IPS-15b (cell line): ENCODE results near the gene ZNF467.

Experiments used
- H3K27me3 ChIP-seq: one replicate; pipeline ENCODE4 v1.6.1; 2013; ENCODE audit warnings: low read length; ENCODE audit not compliant: control insufficient read depth, insufficient read depth
- H3K36me3 ChIP-seq: one replicate; pipeline ENCODE4 v1.6.1; 2013; ENCODE audit warnings: low read length; ENCODE audit not compliant: control insufficient read depth, insufficient read depth
- H3K4me1 ChIP-seq: one replicate; pipeline ENCODE4 v1.6.1; 2013; ENCODE audit warnings: mild to moderate bottlenecking, low read length; ENCODE audit not compliant: control insufficient read depth, insufficient read depth
- H3K4me3 ChIP-seq: one replicate; pipeline ENCODE4 v1.5.1; 2013; ENCODE audit warnings: low read depth, low read length
- H3K9ac ChIP-seq: one replicate; pipeline ENCODE4 v1.6.1; 2013; ENCODE audit warnings: low read depth, mild to moderate bottlenecking, low read length
- H3K9me3 ChIP-seq: one replicate; pipeline ENCODE4 v1.6.1; 2013; ENCODE audit warnings: mild to moderate bottlenecking, low read length; ENCODE audit not compliant: control insufficient read depth, insufficient read depth

Gene ZNF467, protein sequence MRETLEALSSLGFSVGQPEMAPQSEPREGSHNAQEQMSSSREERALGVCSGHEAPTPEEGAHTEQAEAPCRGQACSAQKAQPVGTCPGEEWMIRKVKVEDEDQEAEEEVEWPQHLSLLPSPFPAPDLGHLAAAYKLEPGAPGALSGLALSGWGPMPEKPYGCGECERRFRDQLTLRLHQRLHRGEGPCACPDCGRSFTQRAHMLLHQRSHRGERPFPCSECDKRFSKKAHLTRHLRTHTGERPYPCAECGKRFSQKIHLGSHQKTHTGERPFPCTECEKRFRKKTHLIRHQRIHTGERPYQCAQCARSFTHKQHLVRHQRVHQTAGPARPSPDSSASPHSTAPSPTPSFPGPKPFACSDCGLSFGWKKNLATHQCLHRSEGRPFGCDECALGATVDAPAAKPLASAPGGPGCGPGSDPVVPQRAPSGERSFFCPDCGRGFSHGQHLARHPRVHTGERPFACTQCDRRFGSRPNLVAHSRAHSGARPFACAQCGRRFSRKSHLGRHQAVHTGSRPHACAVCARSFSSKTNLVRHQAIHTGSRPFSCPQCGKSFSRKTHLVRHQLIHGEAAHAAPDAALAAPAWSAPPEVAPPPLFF

DNA sequence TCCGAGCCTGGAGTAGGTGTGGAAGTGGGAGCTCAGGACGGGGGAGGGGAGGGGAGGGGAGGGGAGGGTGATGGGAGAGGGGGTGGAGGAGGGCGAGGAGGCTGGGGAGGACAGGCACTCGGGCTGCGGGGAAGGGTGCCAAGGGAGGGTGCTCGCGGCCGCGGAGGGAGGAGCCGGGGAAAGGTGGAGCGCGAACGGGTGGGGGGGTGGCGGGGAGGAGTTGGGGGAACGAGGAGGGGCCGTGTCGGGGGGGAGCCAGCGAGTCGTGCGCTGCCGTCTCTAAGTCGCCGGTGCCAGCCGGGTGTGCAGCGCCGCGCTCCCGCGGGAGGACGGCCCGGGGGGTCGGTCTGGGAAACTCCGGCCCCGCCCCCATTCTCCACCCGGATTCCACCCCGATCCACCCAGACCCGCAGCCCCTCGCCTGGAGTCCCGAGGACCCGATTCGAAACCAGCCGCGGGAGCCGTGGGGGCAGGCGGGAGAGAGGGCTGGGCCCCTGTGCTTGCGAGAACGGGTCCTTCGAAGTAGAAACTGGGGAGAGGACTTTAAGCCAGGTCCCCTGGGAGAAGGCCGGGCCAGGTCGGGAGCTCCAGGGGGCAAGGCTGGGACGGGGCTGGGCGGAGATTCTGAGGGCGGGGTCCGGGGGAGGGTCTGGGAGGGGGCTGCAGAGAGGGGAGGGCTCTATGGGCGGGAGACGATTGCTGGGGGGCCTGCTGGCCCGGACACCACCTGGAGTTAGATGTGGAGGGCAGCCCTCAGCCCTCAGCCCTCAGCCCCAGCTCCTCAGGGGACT is at the start of gene ZNF467:
Gene ZNF467, minus strand, starts transcription at position 143 of the 791 bp plus-strand sequence. CDS start 2,556 bp downstream, outside the sequence.
- Histone ChIP-seq H3K4me3 (peak within 1 kb of the TSS; percentile 53), H3K9ac (no peak within 1 kb of the TSS), H3K27me3 (peaks cover 55% of the 10 kb centered on the region), H3K36me3 (no peaks in the 10 kb centered on the region), H3K4me1 (peaks cover 2% of the 10 kb centered on the region), H3K9me3 (no peaks in the 10 kb centered on the region)

DNA sequence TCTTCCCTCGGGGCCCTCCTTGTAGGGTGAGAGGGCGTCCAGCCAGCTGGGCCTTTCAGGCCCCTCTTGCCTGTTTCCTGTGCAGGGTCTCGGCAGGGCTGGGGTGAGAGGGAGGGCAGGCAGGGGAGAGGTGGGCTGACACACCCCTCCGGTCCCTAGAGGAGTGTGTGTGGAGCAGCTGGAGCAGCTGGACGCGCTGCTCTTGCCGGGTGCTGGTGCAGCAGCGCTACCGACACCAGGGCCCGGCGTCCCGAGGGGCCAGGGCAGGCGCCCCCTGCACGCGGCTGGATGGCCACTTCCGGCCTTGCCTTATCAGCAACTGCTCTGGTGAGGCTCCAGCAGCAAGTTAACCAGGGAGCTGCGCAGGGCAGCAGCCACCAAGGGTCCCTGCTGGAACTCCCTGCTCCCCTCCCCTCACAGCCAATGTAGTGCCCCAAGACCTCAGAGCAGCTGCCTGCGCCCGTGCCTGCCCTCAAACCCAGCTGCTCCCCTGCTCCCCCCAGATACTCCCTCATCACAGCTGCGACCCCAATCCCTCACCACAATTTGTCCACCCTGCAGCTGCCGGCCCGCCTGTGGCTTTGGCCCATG is 49.1 kb upstream of the ZNF467 start:
- Histone ChIP-seq H3K9me3 (no peaks in the 10 kb centered on the region), H3K4me3 (no peak overlapping the region), H3K36me3 (no peaks in the 10 kb centered on the region), H3K9ac (no peak overlapping the region), H3K4me1 (no peaks in the 10 kb centered on the region), H3K27me3 (no peaks in the 10 kb centered on the region)

DNA sequence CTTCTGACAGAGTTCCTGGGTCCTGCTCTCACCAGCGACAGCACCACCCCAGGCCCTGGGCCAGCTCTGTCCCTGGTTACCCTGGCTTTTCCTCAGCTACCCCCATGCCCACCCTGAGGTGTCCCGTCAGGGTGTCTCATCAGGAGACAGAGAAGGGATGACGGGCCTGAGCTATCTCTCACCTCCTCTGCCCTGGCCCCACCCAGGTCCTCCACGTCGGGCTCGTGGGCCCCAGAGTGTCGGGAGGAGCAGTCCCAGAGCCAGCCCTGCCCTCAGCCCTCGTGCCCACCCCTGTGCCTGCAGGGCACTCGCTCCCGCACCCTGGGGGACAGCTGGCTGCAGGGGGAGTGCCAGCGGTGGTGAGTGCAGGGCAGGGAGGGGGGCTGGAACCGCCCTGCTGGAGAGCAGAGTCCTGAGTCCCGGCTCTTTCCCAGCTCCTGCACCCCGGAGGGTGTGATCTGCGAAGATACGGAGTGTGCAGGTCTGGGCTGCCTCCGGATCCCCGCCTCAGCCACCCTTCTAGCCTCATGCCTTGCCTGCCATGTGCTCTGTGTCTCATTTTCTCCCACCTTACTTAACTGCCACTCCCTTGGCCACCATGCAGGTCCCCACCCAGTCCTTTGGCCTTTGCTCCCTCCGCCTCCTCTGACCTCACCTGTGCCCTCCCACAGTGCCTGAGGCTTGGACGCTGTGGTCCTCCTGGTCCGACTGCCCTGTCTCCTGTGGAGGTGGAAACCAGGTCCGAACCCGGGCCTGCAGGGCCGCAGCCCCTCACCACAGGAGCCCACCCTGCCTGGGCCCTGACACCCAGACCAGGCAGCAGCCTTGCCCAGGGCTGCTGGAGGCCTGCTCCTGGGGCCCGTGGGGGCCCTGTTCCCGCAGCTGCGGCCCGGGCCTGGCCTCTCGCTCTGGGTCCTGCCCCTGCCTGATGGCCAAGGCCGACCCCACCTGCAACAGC is 48.1 kb upstream of the ZNF467 start:
- Histone ChIP-seq H3K4me1 (no peaks in the 10 kb centered on the region), H3K4me3 (no peak overlapping the region), H3K36me3 (no peaks in the 10 kb centered on the region), H3K9ac (no peak overlapping the region), H3K9me3 (no peaks in the 10 kb centered on the region), H3K27me3 (no peaks in the 10 kb centered on the region)

DNA sequence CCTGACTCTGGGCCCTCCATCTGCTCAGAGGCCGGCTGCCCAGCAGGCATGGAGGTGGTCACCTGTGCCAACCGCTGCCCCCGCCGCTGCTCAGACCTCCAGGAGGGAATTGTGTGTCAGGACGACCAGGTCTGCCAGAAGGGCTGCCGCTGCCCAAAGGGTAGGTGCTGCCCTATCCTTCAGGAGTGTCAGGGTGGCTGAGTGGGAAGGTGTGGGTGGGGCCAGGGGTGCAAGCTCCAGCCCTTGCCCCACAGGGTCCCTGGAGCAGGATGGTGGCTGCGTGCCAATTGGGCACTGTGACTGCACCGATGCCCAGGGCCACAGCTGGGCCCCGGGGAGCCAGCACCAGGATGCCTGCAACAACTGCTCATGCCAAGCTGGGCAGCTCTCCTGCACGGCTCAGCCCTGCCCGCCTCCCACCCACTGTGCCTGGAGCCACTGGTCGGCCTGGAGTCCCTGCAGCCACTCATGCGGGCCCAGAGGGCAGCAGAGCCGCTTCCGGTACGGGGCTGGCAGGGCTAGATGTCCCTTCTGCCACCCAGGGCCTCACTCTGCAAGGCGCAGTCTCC is 47.3 kb upstream of the ZNF467 start:
- H3K9ac ChIP-seq: no peak overlapping the region
- no peaks in the 10 kb centered on the region for H3K4me1 ChIP-seq
- H3K36me3 ChIP-seq: no peaks in the 10 kb centered on the region
- no peaks in the 10 kb centered on the region for H3K9me3 ChIP-seq
- H3K4me3 ChIP-seq: no peak overlapping the region
- no peaks in the 10 kb centered on the region for H3K27me3 ChIP-seq

DNA sequence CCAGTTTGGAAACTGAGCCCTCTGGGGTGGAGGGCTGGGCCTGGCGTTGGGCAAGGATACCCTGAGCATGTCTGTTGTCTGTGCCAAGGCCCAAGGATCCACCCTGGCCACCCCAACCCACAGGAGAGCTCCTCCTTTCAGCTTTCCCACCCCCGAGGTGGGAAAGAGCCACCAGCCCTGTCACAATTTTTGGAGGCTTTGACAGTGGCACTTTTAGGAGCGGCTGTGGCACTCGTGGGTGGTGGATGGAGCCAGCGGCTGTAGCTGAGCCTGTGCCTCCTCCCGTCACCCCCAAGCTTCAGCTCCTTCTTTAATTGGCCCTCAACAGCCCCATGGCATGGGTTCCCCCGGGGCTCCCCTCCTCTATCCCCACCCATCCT is 46.6 kb upstream of the ZNF467 start:
- Histone ChIP-seq H3K9ac (no peak overlapping the region), H3K4me1 (no peaks in the 10 kb centered on the region), H3K27me3 (no peaks in the 10 kb centered on the region), H3K36me3 (no peaks in the 10 kb centered on the region), H3K4me3 (no peak overlapping the region), H3K9me3 (no peaks in the 10 kb centered on the region)

DNA sequence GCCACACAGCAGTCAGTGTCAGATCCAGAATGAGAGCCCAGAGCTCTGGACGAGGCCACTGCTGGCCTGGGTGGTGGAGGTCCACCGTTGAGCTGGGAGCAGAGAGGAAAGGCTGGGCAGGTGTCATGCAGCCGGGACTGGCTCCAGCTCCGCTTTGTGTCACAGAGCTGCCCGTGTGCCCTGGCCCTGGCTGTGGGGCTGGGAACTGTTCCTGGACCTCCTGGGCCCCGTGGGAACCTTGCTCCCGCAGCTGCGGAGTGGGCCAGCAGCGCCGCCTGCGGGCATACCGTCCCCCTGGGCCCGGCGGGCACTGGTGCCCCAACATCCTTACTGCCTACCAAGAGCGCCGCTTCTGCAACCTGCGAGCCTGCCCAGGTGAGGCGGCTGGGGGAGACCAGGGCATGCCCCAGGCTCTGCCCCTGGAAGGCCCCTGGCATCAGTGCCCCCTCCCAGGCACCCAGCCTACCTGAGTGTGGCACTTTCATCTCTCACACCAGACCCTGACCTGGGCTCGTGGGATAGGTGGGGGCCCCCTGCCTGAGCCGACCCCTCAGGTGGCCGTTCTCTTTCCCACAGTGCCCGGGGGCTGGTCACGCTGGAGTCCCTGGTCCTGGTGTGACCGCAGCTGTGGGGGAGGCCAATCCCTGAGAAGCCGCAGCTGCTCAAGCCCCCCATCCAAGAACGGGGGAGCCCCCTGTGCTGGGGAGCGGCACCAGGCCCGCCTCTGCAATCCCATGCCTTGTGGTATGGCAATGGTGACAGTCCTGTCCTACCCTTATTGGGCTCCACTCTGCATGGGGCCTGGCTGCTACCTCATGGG is 46.0 kb upstream of the ZNF467 start:
- Histone ChIP-seq H3K27me3 (no peaks in the 10 kb centered on the region), H3K4me3 (no peak overlapping the region), H3K36me3 (no peaks in the 10 kb centered on the region), H3K9ac (no peak overlapping the region), H3K9me3 (no peaks in the 10 kb centered on the region), H3K4me1 (no peaks in the 10 kb centered on the region)

DNA sequence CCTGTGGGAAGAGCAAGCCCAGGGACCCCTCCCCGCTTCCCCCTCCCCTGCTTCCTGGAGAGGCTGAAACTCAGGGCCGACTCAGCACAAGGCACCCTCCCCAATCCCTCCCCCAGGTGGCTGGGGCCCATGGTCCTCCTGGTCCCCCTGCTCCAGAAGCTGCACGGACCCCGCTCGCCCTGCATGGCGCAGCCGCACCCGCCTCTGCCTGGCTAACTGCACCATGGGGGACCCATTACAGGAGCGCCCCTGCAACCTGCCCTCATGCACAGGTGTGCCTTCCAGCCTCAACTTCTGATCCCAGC is 45.1 kb upstream of the ZNF467 start:
- H3K9ac ChIP-seq: no peak overlapping the region
- no peaks in the 10 kb centered on the region for H3K27me3 ChIP-seq
- no peaks in the 10 kb centered on the region for H3K9me3 ChIP-seq
- H3K4me3 ChIP-seq: no peak overlapping the region
- H3K4me1 ChIP-seq: no peaks in the 10 kb centered on the region
- H3K36me3 ChIP-seq: no peaks in the 10 kb centered on the region

DNA sequence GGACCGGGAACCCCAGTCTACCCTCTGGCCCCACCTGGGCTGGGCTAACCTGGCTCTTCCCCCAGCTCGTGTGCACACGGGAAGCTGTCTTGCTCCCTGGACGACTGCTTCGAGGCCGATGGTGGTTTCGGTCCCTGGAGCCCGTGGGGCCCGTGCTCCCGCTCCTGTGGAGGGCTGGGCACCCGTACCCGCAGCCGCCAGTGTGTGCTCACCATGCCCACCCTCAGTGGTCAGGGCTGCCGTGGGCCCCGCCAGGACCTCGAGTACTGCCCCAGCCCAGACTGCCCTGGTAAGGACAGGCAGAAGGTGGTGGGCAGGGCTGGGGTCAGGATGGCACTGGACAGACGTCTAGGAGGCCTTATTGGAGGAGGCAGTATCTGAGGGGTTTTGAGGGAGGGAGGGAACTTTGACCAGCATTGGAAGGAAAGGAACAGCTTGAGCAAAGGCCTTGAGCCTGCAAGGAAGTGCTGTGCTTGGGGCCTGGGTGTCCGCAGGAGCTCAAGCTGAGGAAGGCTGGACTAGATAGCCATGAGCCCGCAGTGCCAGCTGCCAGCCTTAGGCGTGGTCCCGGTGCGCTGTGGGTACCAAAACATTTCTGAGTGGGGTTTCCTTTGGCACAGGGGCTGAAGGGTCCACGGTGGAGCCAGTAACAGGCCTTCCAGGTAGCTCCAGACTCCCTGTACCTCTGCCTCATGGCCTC is 44.6 kb upstream of the ZNF467 start:
- no peaks in the 10 kb centered on the region for H3K36me3 ChIP-seq
- no peak overlapping the region for H3K9ac ChIP-seq
- H3K9me3 ChIP-seq: no peaks in the 10 kb centered on the region
- no peaks in the 10 kb centered on the region for H3K27me3 ChIP-seq
- H3K4me1 ChIP-seq: peaks cover 2% of the 10 kb centered on the region
- no peak overlapping the region for H3K4me3 ChIP-seq

DNA sequence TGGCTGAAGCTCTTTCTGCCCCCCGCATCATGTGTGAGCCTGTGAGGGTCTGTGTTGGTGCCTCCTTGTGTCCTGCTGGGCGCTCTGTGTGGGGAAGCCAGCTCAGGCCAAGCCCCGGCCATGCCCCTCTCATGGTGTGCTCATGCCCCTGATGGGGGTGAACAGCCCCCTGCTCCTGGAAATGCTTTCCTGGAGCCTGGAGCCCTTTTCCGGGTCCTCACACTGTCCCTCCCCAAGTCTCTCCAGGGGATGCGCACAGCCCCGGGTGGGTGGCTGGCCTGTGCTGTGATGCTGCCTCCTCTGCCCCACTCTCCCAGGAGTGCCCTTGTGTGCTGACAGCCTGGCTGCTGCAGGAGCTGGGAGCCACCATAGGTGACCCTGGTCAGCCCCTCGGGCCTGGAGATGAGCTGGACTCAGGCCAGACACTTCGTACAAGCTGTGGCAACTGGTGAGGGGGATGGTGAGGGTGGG is 43.9 kb upstream of the ZNF467 start:
- Histone ChIP-seq H3K4me3 (no peak overlapping the region), H3K27me3 (no peaks in the 10 kb centered on the region), H3K4me1 (peaks cover 2% of the 10 kb centered on the region), H3K36me3 (no peaks in the 10 kb centered on the region), H3K9me3 (no peaks in the 10 kb centered on the region), H3K9ac (no peak overlapping the region)

DNA sequence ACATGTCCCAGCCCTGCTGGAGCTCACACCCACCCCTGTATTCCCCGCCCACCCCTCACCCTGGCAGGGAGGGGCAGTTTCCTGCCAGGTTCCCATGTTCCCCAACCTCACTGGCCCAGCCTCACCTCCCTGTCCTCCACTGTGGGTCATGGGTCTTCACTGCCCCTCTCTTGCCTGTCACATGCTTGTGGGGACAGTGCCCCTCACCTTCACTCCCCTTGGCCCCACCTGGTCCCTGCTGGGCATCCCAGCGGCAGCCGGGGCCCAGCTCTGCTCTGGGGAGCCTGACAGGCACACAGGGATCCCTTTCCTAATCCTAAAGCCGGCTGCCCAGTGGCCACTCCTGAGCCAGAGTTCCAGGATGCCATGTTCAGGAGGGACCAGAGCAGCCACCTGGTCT is 43.4 kb upstream of the ZNF467 start:
- Histone ChIP-seq H3K36me3 (no peaks in the 10 kb centered on the region), H3K9me3 (no peaks in the 10 kb centered on the region), H3K4me1 (peaks cover 2% of the 10 kb centered on the region), H3K9ac (no peak overlapping the region), H3K4me3 (no peak overlapping the region), H3K27me3 (no peaks in the 10 kb centered on the region)
